Measurements from ENCODE around the gene STRN3.

DNA sequence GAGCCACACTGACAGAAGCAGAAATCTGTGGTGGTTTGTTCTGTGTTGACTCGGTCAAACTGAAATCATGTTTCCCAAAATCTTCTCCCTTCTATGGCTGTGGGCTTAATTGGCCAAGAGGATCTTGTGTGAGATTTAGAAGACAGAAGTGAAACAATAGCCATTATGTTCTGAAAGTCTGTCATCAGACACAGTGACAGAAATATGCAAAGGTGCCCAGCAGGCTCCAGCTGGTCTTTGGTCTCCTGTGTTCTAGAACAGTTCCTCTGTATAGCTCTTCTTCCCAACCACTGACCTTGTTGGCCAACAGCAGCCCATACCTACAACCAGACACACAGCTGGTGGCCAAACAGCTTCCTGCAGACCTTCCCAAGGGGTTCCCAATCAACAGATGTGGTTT is 176.8 kb downstream of the STRN3 start:
- TF ChIP-seq OSR1 (CRISPR knock-in tag; IDR thresholded peaks at IDR 0.05): no peak
- no peak for TF ChIP-seq RARB (CRISPR knock-in tag; IDR thresholded peaks at IDR 0.05)

Measured in SK-N-SH treated with all-trans-retinoic acid at 6 μM for 48 hours (cell line).